Stimulated activated CD4-positive, alpha-beta T cell treated with anti-CD3 and anti-CD28 coated beads, Interleukin-15, amount 100 ng/mL, for 48 hours (primary cell): ENCODE data around the gene GHRH.

ENCODE experiments used
- DNase-seq, 2 donors: peaks; one replicate each; pipeline ENCODE4 v3.0.0-alpha.2; 2020; ENCODE audit warnings: low read depth in 2 of 2

The GHRH gene

GRCh38 chr20:37238426-37238825 lies 23.2 kb downstream of the GHRH start:
- DNase-seq: no peak

- DNase-seq: no peak
These were observed 24.0 kb downstream of the GHRH start for GRCh38 chr20:37237656-37238055.

GRCh38 chr20:37236462-37236861 lies 25.2 kb downstream of the GHRH start:
- DNase-seq: no peak

GRCh38 chr20:37235065-37235464 lies 26.5 kb downstream of the GHRH start:
- no peak for DNase-seq

GRCh38 chr20:37234254-37234581 lies 27.4 kb downstream of the GHRH start:
- DNase-seq: no peak

- DNase-seq: no peak
These were observed 27.9 kb downstream of the GHRH start for GRCh38 chr20:37233548-37234253.

- no peak for DNase-seq
These were observed 29.5 kb downstream of the GHRH start for GRCh38 chr20:37231947-37232630.

- no peak for DNase-seq
These were observed 31.4 kb downstream of the GHRH start for GRCh38 chr20:37230200-37230599.

- DNase-seq: no peak
These were observed 32.3 kb downstream of the GHRH start for GRCh38 chr20:37229357-37229756.

- DNase-seq: no peak
These were observed 33.0 kb downstream of the GHRH start for GRCh38 chr20:37228656-37229055.

GRCh38 chr20:37228082-37228481 lies 33.5 kb downstream of the GHRH start:
- DNase-seq: no peak

GRCh38 chr20:37226889-37227288 lies 34.7 kb downstream of the GHRH start:
- DNase-seq: no peak

- DNase-seq: no peak
These were observed 36.5 kb downstream of the GHRH start for GRCh38 chr20:37225146-37225545.

- no peak for DNase-seq
These were observed 38.6 kb downstream of the GHRH start for GRCh38 chr20:37223053-37223452.

GRCh38 chr20:37222086-37222485 lies 39.5 kb downstream of the GHRH start:
- DNase-seq: no peak

GRCh38 chr20:37220731-37221130 lies 40.9 kb downstream of the GHRH start:
- no peak for DNase-seq

GRCh38 chr20:37219751-37220668 lies 41.6 kb downstream of the GHRH start:
- DNase-seq: no peak

GRCh38 chr20:37218976-37219375 lies 42.6 kb downstream of the GHRH start:
- DNase-seq: no peak

- DNase-seq: no peak
These were observed 43.2 kb downstream of the GHRH start for GRCh38 chr20:37218441-37218840.

GRCh38 chr20:37209661-37210314 lies 51.8 kb downstream of the GHRH start:
- no peak for DNase-seq

GRCh38 chr20:37209193-37209592 lies 52.4 kb downstream of the GHRH start:
- DNase-seq: no peak

GRCh38 chr20:37207171-37207570 lies 54.4 kb downstream of the GHRH start:
- no peak for DNase-seq
